H54 (cell line): Measurements from ENCODE around the gene VAV3.

Experiments
- DNase-seq: peaks from one replicate; pipeline ENCODE4 v3.0.0; 2011; ENCODE audit warnings: low spot score, mixed read lengths; ENCODE audit not compliant: insufficient read length
- FAIRE-seq: peaks from 3 replicates; lab custom pipeline; 2011; peaks lifted over from hg19 to GRCh38; lab: Jason Lieb, UNC
- POLR2A ChIP-seq: IDR thresholded peaks from 2 replicates; pipeline ENCODE4 v1.6.1; 2011; ENCODE audit warnings: low read depth, mild to moderate bottlenecking, low read length

VAV3 gene

GRCh38 chr1:107570768-107571167 is 394.2 kb downstream of the VAV3 start:
- DNase-seq (no peak), FAIRE-seq (no peak)
- no peak for TF ChIP-seq POLR2A

DNA sequence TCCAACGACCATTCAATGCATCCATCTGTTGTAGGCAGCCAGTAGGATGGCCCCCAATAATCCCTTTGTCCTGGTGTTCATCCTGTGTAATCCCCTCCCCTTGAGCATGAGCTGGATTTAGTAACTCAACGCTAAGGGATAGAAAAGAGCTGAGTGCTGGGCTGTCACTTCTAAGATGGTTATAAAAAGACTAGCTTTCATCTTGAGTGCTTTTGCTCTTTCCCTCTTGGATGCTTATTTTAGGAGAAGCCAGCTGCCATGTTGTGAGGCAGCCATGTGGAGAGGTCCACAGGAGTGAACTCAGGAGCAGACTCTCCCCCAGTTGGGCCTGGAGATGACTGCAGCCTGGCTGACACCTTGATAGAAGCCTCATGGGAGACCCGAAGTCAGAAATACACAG is 401.5 kb downstream of the VAV3 start:
- TF ChIP-seq POLR2A, result no peak
- FAIRE-seq, result no peak
- DNase-seq, result no peak

GRCh38 chr1:107559881-107560280 is 405.1 kb downstream of the VAV3 start:
- TF ChIP-seq POLR2A, result no peak
- DNase-seq (no peak), FAIRE-seq (peak; percentile 73)

DNA sequence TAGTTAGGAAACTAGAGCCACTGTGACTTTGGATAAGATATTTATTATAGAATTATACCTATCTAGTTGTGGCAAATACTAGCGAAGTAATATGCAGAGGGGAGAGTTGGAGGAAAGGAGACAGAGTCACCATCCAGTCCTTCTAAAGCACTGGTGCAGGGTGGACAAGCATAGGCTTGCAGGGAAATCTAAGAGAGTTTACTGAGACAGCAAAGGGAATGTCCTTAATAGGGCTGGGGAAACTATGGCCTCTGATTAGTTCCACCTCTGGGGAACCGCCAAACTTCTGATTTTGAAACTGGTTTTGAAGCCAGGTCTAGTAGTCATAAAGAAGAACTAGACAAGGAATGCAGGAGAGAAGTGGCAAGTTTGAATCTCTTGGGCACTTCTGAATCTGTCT is 407.9 kb downstream of the VAV3 start:
- DNase-seq, result no peak
- TF ChIP-seq POLR2A, result no peak
- FAIRE-seq, result no peak

GRCh38 chr1:107555578-107555977 is 409.4 kb downstream of the VAV3 start:
- no peak for TF ChIP-seq POLR2A
- no peak for FAIRE-seq
- no peak for DNase-seq

DNA sequence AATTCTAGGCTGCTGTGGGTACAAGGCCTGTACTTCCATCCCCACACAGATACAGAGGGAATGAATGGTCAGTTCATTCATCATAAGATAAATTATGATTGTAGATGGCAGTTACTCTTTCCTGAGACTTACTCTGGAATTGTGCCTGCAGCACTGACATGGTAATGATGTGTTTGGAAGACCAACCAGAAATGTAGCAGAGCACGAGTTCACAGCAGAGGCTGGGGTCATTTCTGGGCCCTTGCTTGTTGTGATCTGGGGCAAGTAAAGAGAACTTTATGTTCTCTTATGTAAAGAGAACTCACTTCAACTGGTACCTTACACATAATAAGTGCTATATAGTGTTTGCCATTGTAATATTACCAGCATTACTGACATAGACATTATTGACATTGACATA is 412.2 kb downstream of the VAV3 start:
- DNase-seq, result no peak
- TF ChIP-seq POLR2A, result no peak
- no peak for FAIRE-seq

DNA sequence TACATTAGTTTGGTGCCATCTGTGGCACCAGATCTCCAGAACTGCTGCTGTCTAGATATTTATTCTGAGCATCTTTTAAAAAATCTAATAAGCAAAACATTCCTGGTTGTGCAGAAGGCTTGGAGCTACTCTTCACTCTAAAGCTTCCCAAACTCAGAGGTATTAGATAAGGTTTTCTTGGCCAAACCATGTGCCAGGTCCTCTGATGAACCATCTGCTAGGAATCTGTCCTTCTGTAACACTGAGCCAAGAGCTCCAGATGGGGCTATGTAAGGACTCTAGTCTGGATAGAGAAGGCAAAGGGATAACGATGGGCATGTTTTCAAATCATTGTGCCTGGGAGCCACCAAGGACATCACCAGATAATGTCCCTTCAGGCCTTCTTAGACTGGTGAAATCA is 413.5 kb downstream of the VAV3 start:
- no peak for DNase-seq
- no peak for FAIRE-seq
- TF ChIP-seq POLR2A, result no peak

GRCh38 chr1:107550358-107550757 is 414.6 kb downstream of the VAV3 start:
- FAIRE-seq (no peak), DNase-seq (no peak)
- no peak for TF ChIP-seq POLR2A

GRCh38 chr1:107549152-107549810 is 415.7 kb downstream of the VAV3 start:
- TF ChIP-seq POLR2A, result no peak
- DNase-seq, result no peak
- FAIRE-seq, result no peak

DNA sequence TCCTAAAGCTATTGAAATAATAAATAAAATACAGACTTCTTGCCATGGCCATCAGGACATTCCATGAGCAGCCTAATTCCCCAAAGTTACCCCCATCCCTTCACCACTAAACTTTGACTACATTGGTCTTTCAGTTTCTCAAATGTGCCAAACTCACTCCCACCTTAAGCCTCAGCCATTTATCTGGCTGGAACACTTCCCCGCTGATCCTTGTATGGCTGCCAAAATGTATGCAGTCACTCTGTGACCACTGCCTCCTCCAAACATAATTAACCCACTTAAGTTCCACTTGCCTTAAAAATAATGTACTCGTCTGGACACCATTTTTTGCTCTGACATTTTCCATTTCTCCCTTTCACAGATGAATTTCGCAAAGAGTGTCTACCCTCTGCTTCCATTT is 416.7 kb downstream of the VAV3 start:
- no peak for DNase-seq
- FAIRE-seq, result no peak
- TF ChIP-seq POLR2A, result no peak

- TF ChIP-seq POLR2A, result no peak
- FAIRE-seq, result no peak
- DNase-seq, result no peak
Measured at GRCh38 chr1:107547363-107548155, 417.4 kb downstream of the VAV3 start.

- DNase-seq, result no peak
- no peak for FAIRE-seq
- no peak for TF ChIP-seq POLR2A
Measured at GRCh38 chr1:107546576-107546975, 418.4 kb downstream of the VAV3 start.

DNA sequence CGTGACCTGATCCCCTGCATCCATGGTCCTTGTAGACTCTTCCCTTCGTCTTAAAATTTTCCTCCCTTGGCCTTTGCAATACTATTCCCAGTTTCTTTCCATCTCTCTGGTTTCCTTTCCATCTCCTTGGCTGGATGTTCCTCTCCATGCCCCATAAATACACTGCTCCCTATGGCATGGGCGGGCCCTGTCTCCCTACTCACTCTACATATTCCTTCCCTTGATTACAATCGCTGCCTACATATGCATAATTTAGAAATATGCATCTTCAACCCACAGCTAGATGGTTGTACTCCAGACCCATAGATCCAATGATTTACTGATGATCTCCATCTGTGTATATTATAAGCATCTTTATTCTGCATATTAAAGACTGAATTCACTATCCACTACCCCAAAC is 419.1 kb downstream of the VAV3 start:
- DNase-seq, result no peak
- FAIRE-seq, result no peak
- no peak for TF ChIP-seq POLR2A

DNA sequence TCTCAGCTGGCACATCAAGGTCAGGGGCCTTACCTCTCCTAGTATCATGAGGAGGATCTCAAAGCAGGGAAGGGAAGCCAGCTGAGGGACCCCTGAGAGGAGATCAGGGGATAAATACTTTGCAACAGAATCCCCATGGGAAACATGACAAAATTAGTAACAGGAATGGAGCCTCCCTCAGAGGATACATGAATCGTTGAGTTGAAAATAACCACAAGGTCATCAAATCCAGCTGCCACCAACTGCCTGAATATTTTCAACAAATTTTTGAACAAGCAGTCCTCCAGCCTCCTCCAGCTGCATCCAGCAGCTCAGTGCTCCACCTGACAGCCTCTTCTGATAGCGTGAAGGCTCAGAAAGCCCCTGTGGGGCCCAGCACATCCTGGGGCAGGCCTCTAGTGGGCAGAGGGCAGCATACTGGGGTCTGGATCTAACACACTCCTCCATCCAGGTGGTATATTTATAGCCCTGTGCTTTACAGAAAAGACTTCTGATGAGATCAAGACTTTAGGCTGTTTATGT is 419.9 kb downstream of the VAV3 start:
- FAIRE-seq, result no peak
- no peak for DNase-seq
- TF ChIP-seq POLR2A, result no peak
